DOHH2 (cell line): Measurements from ENCODE around the gene HNRNPAB.

Experiments
- CTCF ChIP-seq: fragments of 200-600 bp; sonication (generic); IDR thresholded peaks from one replicate; pipeline ENCODE4 v1.5.1; 2014; ENCODE audit warnings: antibody characterized with exemption, mild to moderate bottlenecking, low read depth, low read length; ENCODE audit not compliant: poor library complexity, severe bottlenecking
- EZH2phosphoT487 ChIP-seq: fragments of 200-600 bp; sonication (generic); IDR thresholded peaks from 2 replicates; pipeline ENCODE4 v1.6.1; 2017; ENCODE audit warnings: borderline replicate concordance, mild to moderate bottlenecking, antibody characterized with exemption, low read length, moderate library complexity, mixed read lengths

DNA sequence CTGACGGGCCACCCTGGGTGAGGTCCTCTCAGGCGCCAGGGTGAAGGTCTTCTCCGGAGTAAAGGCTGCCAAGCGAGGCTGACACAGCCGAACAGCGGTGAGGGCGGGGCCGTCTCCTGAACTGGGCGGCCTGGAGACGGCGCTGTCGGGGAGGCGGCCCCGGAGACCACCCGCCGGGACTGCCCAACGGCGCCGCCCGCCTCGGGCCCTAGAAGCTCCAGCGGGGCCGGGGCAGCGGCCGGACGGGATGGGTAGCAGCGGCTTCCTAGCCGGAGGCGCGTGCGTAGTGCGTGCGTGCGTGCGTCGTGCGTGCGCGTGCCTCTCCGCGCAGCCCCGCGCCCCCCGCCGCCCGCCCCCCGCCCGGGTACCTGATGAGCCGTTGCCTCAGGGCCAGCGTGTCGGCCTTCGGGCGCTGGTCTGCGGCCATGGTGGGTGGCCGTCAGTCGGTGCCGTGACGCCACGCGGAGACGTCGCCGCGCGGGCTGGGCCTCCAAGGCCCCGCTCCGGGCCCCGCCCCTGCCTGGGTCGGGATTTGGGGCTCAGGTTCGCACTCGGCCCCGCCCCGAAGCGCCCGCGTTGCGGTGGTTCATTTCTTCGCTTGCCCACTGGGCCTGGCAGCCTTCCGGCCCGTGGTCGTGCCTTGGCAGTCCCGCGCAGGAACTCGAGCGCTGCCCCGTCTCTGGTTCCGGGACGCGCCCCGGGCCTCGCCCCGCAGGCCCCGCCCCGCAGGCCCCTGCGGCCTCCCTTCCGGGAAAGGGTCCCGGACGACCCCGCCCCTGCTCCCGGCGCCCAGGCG lies 28.0 kb downstream of the HNRNPAB start, which contains the start of gene PHYKPL:
- peak; percentile 5 for TF ChIP-seq CTCF
- TF ChIP-seq EZH2phosphoT487, result no peak
